DMS 273 (cell line): ENCODE results near the gene SF3B5.
"Not testable (repeated sequence)": the region's sequence is repeated elsewhere in the genome, so short reads cannot be mapped to it uniquely, and the experiment has no call there.

ENCODE experiments used
- DNase-seq: peaks from one replicate; lab custom pipeline; 2025; ENCODE audit not compliant: unreplicated experiment; lab: John Stamatoyannopoulos, UW

SF3B5 gene

GRCh38 chr6:144106206-144106605, 10.8 kb upstream of the SF3B5 start:
- no peak for DNase-seq

DNA sequence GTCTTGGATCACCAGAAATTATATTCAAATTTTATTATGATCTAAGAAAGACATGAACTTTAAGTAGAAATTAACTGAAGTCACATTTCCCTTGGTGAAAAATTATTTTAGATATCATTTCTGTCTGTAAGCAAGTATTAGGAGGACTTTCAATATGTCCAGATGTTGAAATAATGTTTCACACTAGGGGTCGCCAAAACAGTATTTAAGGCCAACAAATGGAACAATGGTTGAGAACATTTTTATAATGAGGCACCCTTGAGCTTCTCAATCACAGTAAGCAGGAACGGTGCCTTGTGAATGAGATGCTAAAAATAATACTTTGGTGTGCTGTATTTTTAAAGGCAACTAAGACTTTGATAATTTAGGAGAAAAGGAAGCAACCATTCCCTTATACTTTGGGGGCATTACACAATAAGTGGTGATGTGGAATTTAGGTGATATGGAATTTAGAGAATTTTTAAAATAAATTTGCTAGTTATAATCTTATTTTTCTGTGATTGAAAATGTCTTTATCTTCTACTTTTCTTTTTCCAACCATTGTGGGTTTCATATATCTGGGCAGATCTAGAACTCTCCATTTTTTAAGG, 9.6 kb upstream of the SF3B5 start:
- DNase-seq, result peak; percentile 78

GRCh38 chr6:144104488-144104887, 9.1 kb upstream of the SF3B5 start:
- DNase-seq, result no peak

DNA sequence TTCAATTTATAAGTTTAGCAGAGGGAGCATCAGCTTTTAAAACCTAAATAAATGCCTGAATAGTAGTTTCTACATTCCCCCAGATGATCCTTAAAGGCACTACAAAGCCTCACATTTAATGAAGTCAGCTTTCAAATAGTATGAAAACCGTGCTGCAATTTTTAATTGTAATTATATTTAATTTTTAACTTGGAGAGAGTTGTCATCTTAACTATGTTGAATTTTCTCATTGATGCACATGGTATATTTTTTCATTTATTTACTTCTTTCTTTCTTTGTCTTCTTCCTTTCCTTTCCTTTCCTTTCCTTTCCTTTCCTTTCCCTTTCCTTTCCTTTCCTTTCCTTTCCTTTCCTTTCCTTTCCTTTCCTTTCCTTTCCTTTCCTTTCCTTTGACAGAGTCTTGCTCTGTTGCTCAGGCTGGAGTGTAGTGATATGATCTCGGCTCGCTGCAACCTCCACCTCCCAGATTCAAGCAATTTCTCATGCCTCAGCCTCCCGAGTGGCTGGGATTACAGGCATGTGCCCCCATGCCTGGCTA, 7.7 kb upstream of the SF3B5 start:
- no peak for DNase-seq

- DNase-seq, result no peak
Measured at GRCh38 chr6:144098993-144099392, 3.6 kb upstream of the SF3B5 start.

- peak; percentile 36 for DNase-seq
Measured at GRCh38 chr6:144094731-144095133, 641 bp downstream of the SF3B5 start.

DNA sequence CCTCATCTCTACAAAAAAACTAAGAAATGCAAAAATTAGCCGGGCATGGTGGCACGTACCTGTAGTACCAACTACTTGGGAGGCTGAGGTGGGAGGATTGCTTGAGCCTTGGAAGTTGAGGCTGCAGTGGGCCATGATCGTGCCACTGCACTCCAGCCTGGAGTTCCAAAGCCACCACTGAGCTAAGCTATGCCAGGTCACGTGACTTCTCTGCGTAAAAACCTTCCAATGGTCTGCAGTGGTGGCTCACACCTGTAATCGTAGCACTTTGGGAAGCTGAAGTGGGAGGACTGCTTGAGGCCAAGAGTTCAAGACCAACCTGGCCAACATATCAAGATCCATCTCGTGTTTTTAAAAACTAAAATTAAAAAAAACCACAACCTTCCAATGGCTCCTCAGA, 1.7 kb downstream of the SF3B5 start:
- no peak for DNase-seq

DNA sequence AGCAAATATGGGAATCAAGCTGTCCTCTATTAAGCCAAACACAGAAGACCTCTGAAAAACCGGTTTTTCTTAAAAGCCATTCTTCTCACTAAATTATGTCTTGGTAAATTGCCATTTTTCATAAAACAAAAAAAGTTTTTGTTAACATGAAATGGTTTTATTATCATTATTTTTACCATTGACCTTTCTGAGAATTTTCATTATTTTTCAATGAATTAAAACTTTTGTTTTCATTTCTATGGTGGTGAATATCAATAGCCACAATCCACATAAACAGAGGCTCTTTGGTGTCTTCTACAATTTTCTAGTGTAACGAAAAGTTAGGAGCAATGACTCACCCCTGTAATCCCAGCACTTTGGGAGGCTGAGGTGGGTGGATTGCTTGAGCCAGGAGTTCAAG, 2.1 kb downstream of the SF3B5 start:
- no peak for DNase-seq

DNA sequence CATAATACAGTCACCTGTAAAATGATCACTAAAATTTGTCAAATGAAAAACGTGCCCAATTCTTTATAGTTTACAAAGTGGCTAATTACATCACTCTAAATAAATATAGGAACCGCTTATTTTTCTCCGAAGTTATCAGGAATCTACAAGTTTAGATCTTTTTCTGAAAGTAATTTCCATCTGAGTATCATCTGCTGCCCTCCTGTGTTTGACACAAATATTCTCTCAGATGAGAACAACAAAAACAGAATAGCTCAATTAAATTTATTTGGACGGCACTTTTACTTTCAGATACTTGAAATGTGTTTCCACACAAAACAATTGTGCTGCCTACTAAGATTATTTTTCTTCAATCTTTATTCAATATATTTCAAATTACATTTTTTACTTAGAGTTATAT, 5.0 kb downstream of the SF3B5 start:
- DNase-seq, result no peak

GRCh38 chr6:144087789-144088426, 7.5 kb downstream of the SF3B5 start:
- DNase-seq, result no peak

- no peak for DNase-seq
Measured at GRCh38 chr6:144086959-144087358, 8.4 kb downstream of the SF3B5 start.

DNA sequence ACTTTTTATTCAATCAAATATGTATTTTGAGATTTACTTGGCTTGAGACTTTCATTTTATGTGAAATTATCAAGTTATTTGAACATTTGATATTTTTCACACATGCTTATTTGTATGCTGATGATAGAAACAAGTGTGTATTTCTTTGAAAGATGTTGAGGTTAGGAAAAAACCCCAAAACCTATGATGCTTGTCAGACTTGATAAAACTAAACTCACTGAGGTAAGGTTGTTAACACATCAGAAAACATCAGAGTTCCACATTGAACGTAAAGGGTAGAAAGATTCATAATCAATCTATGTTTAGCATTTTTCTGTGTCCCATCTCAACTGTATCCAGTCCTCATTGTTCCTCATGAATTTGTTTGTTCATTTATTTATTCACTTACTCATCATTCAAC, 12.2 kb downstream of the SF3B5 start:
- DNase-seq, result no peak

GRCh38 chr6:144082412-144082811, 13.0 kb downstream of the SF3B5 start:
- not testable (repeated sequence) for DNase-seq

- no peak for DNase-seq
Measured at GRCh38 chr6:144077871-144078270, 17.5 kb downstream of the SF3B5 start.

DNA sequence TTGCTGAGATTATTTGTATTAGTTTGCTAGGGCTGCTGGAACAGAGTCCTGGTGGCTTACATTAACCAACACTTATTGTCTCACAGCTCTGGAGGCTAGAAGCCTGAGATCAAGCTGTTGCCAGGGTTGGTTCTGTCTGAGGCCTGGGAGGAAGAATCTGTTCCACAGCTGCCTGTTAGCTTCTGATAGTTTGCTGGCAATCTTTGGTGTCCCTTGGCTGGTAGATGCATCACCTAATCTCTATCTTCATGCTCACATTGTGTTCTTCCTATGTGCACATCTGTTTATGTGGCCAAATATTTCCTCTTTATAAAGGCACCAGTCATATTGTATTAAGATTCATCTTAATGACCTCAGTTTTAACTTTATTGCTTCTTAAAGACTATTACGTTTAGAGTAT, 19.5 kb downstream of the SF3B5 start:
- DNase-seq, result no peak

- DNase-seq, result no peak
Measured at GRCh38 chr6:144075187-144075586, 20.2 kb downstream of the SF3B5 start.

DNA sequence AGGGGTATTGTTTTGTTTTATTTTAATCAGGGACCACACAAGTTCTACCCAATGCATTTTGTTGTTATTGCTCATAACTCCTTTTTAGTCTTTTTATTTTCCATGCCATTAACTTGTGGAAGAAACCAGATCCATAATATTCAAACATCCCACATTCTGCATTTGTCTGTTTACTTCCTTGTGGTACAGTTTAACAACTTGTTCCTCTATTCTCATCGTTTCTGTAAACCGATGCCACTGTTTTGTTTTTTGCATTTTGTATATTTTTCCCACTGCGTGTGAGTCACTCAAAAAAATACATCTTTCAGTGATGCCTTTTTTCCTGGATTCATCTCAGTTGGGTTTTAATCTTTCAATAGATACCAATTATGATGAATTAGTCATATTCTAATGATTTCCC, 22.3 kb downstream of the SF3B5 start:
- DNase-seq, result no peak

DNA sequence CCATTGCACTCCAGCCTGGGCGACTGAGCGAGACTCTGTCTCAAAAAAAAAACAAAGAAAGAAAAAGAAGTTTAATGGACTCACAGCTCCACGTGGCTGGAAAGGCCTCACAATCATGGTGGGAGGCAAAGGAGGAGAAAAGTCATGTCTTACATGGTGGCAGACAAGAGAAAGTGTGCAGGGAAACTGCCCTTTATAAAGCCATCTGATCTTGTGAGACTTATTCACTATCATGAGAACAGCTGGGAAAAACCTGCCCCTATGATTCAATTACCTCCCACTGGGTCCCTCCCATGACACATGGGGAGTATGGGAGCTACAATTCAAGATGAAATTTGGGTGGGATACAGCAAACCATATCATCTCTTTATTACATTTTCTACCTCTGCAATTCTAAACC, 25.9 kb downstream of the SF3B5 start:
- no peak for DNase-seq

GRCh38 chr6:144068794-144069193, 26.6 kb downstream of the SF3B5 start:
- DNase-seq, result no peak

- peak; percentile 15 for DNase-seq
Measured at GRCh38 chr6:144066741-144067484, 28.5 kb downstream of the SF3B5 start.

DNA sequence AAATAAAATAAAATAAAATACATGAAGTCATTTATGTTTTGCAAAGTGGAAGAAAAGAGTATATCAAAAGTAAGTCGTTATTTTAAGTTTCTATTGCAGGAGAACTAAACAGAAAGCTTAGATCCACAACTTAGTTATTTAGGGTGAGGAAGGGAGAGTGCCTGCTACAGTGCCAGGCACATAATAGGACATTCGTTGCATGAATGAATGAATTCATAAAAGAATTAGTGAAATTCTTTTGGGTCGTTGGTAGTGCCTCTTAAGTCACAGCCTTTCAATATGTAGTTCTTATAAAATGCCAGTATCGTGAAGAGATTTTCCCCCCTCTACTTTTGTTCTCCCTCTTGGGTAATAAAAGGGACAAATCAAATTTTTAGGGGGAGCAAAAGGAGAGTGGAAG, 29.1 kb downstream of the SF3B5 start:
- DNase-seq, result no peak

GRCh38 chr6:144065213-144065660, 30.1 kb downstream of the SF3B5 start:
- peak; percentile 42 for DNase-seq
